ENCODE results near the gene WNT3A. TPM values are rescaled to one million over a fixed set of nuclear protein-coding genes. Genes with fewer than 3 reads are reported as not detected.

WNT3A gene
- total RNA-seq, 1 experiment from 2014 or later, result not detected

DNA sequence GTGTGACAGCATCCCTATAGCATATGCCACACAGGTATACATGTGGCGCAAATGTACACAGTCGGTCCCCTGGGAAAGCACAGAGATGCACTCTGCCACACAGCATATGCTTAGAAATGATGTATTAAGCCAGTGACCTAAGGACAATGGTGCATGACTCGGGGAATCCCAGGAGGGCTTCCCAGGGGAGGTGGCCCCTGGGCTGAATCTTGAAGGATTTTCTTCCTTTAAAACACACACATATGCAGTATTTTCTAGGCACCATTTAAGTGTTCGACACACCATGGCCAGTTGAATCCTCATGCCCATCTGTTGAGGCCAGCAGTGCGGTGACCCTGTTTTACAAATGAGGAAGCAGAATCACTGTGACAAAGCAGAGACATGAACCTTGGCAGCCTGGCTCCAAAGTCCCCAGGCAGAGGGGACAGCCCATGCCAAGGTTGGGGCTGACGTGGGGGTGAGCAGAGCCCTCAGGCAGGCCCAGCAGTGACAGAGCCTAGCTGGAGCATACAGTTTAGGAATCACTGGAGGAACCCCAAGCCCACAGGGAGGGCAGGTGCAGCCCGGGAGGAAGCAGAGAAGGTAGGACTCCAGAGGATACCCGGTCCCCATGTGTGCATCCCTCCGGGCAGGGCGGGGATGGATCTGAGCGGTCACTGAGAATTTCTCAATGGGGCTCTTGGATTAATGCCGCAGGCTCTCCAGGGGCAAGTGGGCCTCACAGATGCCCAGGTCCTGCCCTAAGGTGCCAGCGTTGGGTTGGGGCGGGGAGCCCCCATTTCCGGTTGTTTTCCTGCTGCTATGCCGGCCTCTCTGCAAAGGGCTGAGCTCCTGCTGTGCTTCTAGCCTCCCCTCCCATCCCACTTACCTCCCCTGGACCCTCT, 28.4 kb downstream of the WNT3A start:
- H3K4me3 ChIP-seq (ENCODE audit: low read depth, low read length, poor library complexity, severe bottlenecking), result no peak overlapping the region
- H3K36me3 ChIP-seq (ENCODE audit: insufficient read depth, low read length, poor library complexity, severe bottlenecking), result no peaks in the 10 kb centered on the region
- no TSS peak for BruUV-seq (replicated peaks)
- H3K4me1 ChIP-seq (ENCODE audit: insufficient read depth, low read length, poor library complexity, severe bottlenecking), result peaks cover 4% of the 10 kb centered on the region
- CTCF ChIA-PET, result no interaction called here
- POLR2A ChIA-PET (ENCODE audit: low non-redundant PET), result no interaction called here
- intact Hi-C loops (cut with micrococcal nuclease; ENCODE audit: unreplicated experiment), result no loop called here
- H3K9me3 ChIP-seq (ENCODE audit: low read depth, low read length, poor library complexity, severe bottlenecking), result no peaks in the 10 kb centered on the region
- H3K27ac ChIP-seq (ENCODE audit: low read depth, low read length, poor library complexity, severe bottlenecking), result no peak overlapping the region
- TF ChIP-seq, protein P1, sequence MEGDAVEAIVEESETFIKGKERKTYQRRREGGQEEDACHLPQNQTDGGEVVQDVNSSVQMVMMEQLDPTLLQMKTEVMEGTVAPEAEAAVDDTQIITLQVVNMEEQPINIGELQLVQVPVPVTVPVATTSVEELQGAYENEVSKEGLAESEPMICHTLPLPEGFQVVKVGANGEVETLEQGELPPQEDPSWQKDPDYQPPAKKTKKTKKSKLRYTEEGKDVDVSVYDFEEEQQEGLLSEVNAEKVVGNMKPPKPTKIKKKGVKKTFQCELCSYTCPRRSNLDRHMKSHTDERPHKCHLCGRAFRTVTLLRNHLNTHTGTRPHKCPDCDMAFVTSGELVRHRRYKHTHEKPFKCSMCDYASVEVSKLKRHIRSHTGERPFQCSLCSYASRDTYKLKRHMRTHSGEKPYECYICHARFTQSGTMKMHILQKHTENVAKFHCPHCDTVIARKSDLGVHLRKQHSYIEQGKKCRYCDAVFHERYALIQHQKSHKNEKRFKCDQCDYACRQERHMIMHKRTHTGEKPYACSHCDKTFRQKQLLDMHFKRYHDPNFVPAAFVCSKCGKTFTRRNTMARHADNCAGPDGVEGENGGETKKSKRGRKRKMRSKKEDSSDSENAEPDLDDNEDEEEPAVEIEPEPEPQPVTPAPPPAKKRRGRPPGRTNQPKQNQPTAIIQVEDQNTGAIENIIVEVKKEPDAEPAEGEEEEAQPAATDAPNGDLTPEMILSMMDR (conservative IDR thresholded peaks at IDR 0.05; ENCODE audit: low read depth, low read length), result no peak
- TF ChIP-seq EZH2 (IDR thresholded peaks at IDR 0.05; ENCODE audit: borderline replicate concordance, low read depth, low read length, poor library complexity, severe bottlenecking), result no peak
- H3K27me3 ChIP-seq (replicated peaks; ENCODE audit: insufficient read depth, low read depth, low read length, poor library complexity), result peaks cover 28% of the 10 kb centered on the region
- no peak for DNase-seq (ENCODE audit: low spot score)

DNA sequence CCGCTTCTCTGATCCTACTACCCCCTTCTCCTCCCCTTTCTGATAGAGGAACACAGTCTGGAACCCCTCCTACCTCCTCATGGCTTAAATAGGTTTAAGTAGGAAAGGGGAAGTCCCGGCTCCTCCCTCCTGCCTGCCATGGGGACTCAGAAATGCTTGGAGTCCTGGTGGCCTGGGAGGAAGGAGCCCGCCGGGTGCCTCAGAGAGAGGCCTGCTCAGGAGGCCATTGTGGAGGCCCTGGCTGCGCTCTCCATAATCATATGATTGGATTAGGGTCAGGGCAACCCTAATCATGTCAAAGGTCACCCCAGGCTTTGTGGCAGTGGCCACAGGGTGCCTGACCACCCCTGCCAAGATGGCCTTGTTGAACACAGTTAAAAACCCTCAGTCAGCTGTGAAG, 29.0 kb downstream of the WNT3A start:
- CTCF ChIA-PET, result no interaction called here
- peaks cover 4% of the 10 kb centered on the region for H3K4me1 ChIP-seq (ENCODE audit: insufficient read depth, low read length, poor library complexity, severe bottlenecking)
- no peak for TF ChIP-seq EZH2 (IDR thresholded peaks at IDR 0.05; ENCODE audit: borderline replicate concordance, low read depth, low read length, poor library complexity, severe bottlenecking)
- TF ChIP-seq, protein P1 (conservative IDR thresholded peaks at IDR 0.05; ENCODE audit: low read depth, low read length), result no peak

DNA sequence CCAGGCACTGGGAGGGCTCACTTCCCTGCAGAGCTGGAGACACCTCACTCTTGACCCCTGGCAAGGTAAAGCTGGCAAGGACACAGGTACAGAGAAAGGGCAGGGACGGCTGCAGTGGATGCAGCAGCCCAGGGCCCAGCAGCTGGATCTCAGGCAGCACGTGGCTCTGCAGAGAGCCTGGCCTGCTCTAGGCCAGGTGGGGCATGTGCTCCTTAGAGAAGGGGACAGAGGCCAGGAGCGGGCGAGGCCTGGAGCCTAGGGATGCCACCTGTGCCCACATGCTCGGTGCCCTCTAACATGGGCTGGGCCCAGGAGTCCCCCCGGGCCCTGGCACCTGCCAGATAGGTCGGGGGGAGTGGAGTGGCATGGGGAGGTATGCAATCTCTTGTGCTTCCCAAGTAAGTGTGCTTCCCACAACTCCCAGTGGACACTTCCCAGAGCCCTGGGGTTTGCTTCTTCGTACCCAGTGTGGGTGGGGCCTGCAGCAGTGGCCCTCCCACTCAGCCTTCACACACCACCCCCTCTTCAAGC, 30.0 kb downstream of the WNT3A start:
- DNase-seq (ENCODE audit: low spot score), result no peak
- intact Hi-C loops (cut with micrococcal nuclease; ENCODE audit: unreplicated experiment), result no loop called here
- no peak for TF ChIP-seq EZH2 (IDR thresholded peaks at IDR 0.05; ENCODE audit: borderline replicate concordance, low read depth, low read length, poor library complexity, severe bottlenecking)
- TF ChIP-seq, protein P1 (conservative IDR thresholded peaks at IDR 0.05; ENCODE audit: low read depth, low read length), result no peak
- CTCF ChIA-PET, result no interaction called here
- Histone ChIP-seq H3K36me3 (ENCODE audit: insufficient read depth, low read length, poor library complexity, severe bottlenecking) (no peaks in the 10 kb centered on the region), H3K4me1 (ENCODE audit: insufficient read depth, low read length, poor library complexity, severe bottlenecking) (peaks cover 4% of the 10 kb centered on the region), H3K9me3 (ENCODE audit: low read depth, low read length, poor library complexity, severe bottlenecking) (no peaks in the 10 kb centered on the region), H3K27me3 (replicated peaks; ENCODE audit: insufficient read depth, low read depth, low read length, poor library complexity) (peaks cover 36% of the 10 kb centered on the region), H3K4me3 (ENCODE audit: low read depth, low read length, poor library complexity, severe bottlenecking) (no peak overlapping the region), H3K27ac (ENCODE audit: low read depth, low read length, poor library complexity, severe bottlenecking) (no peak overlapping the region)
- no TSS peak for BruUV-seq (replicated peaks)
- POLR2A ChIA-PET (ENCODE audit: low non-redundant PET), result no interaction called here

More for the DNA sequence above, 29.0 kb downstream of the WNT3A start:
- intact Hi-C loops (cut with micrococcal nuclease; ENCODE audit: unreplicated experiment), result no loop called here
- POLR2A ChIA-PET (ENCODE audit: low non-redundant PET), result no interaction called here
- no peak overlapping the region for H3K27ac ChIP-seq (ENCODE audit: low read depth, low read length, poor library complexity, severe bottlenecking)
- no peaks in the 10 kb centered on the region for H3K36me3 ChIP-seq (ENCODE audit: insufficient read depth, low read length, poor library complexity, severe bottlenecking)
- no peak for DNase-seq (ENCODE audit: low spot score)
- H3K9me3 ChIP-seq (ENCODE audit: low read depth, low read length, poor library complexity, severe bottlenecking), result no peaks in the 10 kb centered on the region
- no TSS peak for BruUV-seq (replicated peaks)
- no peak overlapping the region for H3K4me3 ChIP-seq (ENCODE audit: low read depth, low read length, poor library complexity, severe bottlenecking)
- H3K27me3 ChIP-seq (replicated peaks; ENCODE audit: insufficient read depth, low read depth, low read length, poor library complexity), result peaks cover 30% of the 10 kb centered on the region
